Endodermal cell (in vitro differentiated cells): ENCODE measurements around the gene LRP8. TPM values are rescaled to one million over a fixed set of nuclear protein-coding genes. Genes with fewer than 3 reads are reported as not detected.

Experiments used
- DNase-seq: peaks from one replicate; pipeline ENCODE4 v3.0.0-alpha.2; 2017
- H3K27ac ChIP-seq: 2 replicates; pipeline ENCODE4 v1.5.1; 2013; ENCODE audit warnings: mild to moderate bottlenecking, low read depth, low read length, moderate library complexity
- H3K27me3 ChIP-seq: 2 replicates; pipeline ENCODE4 v1.6.1; 2013; ENCODE audit warnings: mild to moderate bottlenecking, low read length, moderate library complexity; ENCODE audit not compliant: insufficient read depth, control insufficient read depth, poor library complexity, severe bottlenecking
- H3K36me3 ChIP-seq: 2 replicates; pipeline ENCODE4 v1.7.0; 2013; ENCODE audit warnings: mild to moderate bottlenecking, low read length, moderate library complexity; ENCODE audit not compliant: control insufficient read depth, insufficient read depth
- H3K4me1 ChIP-seq: one replicate; pipeline ENCODE4 v1.7.0; 2013; ENCODE audit warnings: low read length; ENCODE audit not compliant: control insufficient read depth, insufficient read depth
- H3K4me3 ChIP-seq: 2 replicates; pipeline ENCODE4 v1.5.1; 2013; ENCODE audit warnings: mild to moderate bottlenecking, low read length, moderate library complexity
- H3K9ac ChIP-seq: 2 replicates; pipeline ENCODE4 v1.6.1; 2013; ENCODE audit warnings: mild to moderate bottlenecking, low read length, moderate library complexity; ENCODE audit not compliant: poor library complexity, severe bottlenecking; ENCODE audit errors: extremely low read depth
- H3K9me3 ChIP-seq: 2 replicates; pipeline ENCODE4 v1.6.1; 2013; ENCODE audit warnings: mild to moderate bottlenecking, low read length, moderate library complexity; ENCODE audit not compliant: control insufficient read depth
- H3K27ac Mint-ChIP-seq: 2 replicates; pipeline ENCODE4 v1.8.0; 2020; ENCODE audit warnings: mixed read lengths
- H3K27me3 Mint-ChIP-seq: 2 replicates; pipeline ENCODE4 v1.8.0; 2021; ENCODE audit warnings: mild to moderate bottlenecking, mixed read lengths; ENCODE audit not compliant: insufficient read depth
- H3K36me3 Mint-ChIP-seq: 2 replicates; pipeline ENCODE4 v1.8.0; 2020; ENCODE audit warnings: low read depth, mixed read lengths
- H3K4me1 Mint-ChIP-seq: 2 replicates; pipeline ENCODE4 v1.8.0; 2020; ENCODE audit warnings: mixed read lengths
- H3K4me3 Mint-ChIP-seq: 2 replicates; pipeline ENCODE4 v1.8.0; 2020; ENCODE audit warnings: mild to moderate bottlenecking, moderate library complexity, mixed read lengths
- H3K9me3 Mint-ChIP-seq: 2 replicates; pipeline ENCODE4 v1.8.0; 2020; ENCODE audit warnings: mild to moderate bottlenecking, mixed read lengths
- WGBS, 2 experiments: methylation state at CpG; one replicate each; pipeline versions ENCODE4 v1.1.5 to v1.1.7; 2013; ENCODE audit warnings: missing lambda C conversion rate in 2 of 2, mixed read lengths in 1 of 2; ENCODE audit not compliant: insufficient coverage in 1 of 2, insufficient read length in 1 of 2; 5-methylcytosine and 5-hydroxymethylcytosine counted together
- total RNA-seq, 2 donors: library from RNA; stranded (reverse); fragmentation: NEBNext Ultra II Directional in 1 of 2; extraction: Animal tissue kit (Norgen Biotek cat#: 25700) in 1 of 2; gene quantifications; 2 replicates in 1 of 2; 3 replicates in 1 of 2; pipeline ENCODE4 v1.2.1, GENCODE V29; 2021
- TF ChIP-seq, protein P1 (sequence below): fragments of 200-600 bp; sonication (generic); conservative IDR thresholded peaks from 2 replicates; pipeline ENCODE4 v1.5.0; 2021; ENCODE audit warnings: antibody characterized with exemption, mild to moderate bottlenecking

The LRP8 gene
- total RNA-seq, 2 donors from 2014 or later: 29.1 to 39.6 TPM

DNA sequence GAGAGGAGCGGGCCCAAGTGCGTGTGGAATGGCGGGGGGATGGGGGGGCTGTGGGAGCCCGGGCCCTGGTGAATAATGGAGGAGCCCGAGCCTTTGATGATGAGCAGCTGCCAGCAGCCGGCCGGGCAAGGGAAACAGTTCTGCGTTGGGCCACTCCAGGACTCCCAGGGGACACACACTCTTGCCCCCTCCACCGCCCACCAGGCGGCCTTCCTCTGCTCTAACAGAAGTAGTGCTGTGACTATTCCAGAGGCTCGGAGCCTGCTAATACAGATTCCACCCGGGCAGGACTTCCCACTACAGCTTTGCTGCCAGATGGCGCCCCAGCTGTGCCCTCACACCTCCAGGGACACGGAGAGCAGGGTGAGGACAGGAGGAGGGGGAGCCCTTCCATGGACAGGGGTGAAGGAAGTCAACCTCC lies 48.2 kb upstream of the LRP8 start:
- H3K36me3 Mint-ChIP-seq: no peaks in the 10 kb centered on the region
- H3K4me3 Mint-ChIP-seq: no peak overlapping the region
- H3K4me1 ChIP-seq: peaks cover 4% of the 10 kb centered on the region
- H3K4me1 Mint-ChIP-seq: peaks cover 21% of the 10 kb centered on the region
- TF ChIP-seq, protein P1, sequence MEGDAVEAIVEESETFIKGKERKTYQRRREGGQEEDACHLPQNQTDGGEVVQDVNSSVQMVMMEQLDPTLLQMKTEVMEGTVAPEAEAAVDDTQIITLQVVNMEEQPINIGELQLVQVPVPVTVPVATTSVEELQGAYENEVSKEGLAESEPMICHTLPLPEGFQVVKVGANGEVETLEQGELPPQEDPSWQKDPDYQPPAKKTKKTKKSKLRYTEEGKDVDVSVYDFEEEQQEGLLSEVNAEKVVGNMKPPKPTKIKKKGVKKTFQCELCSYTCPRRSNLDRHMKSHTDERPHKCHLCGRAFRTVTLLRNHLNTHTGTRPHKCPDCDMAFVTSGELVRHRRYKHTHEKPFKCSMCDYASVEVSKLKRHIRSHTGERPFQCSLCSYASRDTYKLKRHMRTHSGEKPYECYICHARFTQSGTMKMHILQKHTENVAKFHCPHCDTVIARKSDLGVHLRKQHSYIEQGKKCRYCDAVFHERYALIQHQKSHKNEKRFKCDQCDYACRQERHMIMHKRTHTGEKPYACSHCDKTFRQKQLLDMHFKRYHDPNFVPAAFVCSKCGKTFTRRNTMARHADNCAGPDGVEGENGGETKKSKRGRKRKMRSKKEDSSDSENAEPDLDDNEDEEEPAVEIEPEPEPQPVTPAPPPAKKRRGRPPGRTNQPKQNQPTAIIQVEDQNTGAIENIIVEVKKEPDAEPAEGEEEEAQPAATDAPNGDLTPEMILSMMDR: no peak
- no peak overlapping the region for H3K9ac ChIP-seq
- no peaks in the 10 kb centered on the region for H3K36me3 ChIP-seq
- no peaks in the 10 kb centered on the region for H3K9me3 ChIP-seq
- peak; percentile 65 for DNase-seq
- H3K27me3 ChIP-seq: no peaks in the 10 kb centered on the region
- no peaks in the 10 kb centered on the region for H3K9me3 Mint-ChIP-seq
- H3K4me3 ChIP-seq: no peak overlapping the region
- no peak overlapping the region for H3K27ac Mint-ChIP-seq
- 85 to 100% methylated on average over 6 to 14 of the region's 14 CpGs for WGBS, 2 experiments
- no peak overlapping the region for H3K27ac ChIP-seq
- H3K27me3 Mint-ChIP-seq: peaks cover 40% of the 10 kb centered on the region

DNA sequence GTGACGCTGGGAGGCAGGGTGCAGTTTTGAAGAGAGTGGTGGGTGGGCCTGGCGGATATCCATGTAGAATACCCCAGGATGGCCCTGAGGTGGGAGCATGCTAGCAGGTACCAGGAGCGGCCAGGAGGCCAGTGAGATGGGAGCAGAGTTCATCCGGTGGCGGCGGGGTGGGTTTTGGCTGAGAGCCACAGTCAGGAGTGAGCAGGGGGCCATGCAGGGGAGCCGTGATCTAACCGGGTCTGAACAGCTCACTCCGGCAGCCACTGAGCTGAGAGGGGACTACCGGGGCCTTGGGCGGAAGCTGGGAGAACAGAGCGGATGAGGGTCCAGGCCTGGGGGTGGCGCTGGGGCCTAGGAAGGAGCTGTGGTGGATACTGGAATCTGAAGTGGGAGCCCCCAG lies 47.6 kb upstream of the LRP8 start:
- Mint-ChIP-seq H3K27ac (no peak overlapping the region), H3K27me3 (peaks cover 38% of the 10 kb centered on the region), H3K36me3 (no peaks in the 10 kb centered on the region), H3K4me1 (peaks cover 21% of the 10 kb centered on the region), H3K9me3 (no peaks in the 10 kb centered on the region), H3K4me3 (no peak overlapping the region)
- Histone ChIP-seq H3K27me3 (no peaks in the 10 kb centered on the region), H3K9ac (no peak overlapping the region), H3K27ac (no peak overlapping the region), H3K4me3 (no peak overlapping the region), H3K36me3 (no peaks in the 10 kb centered on the region), H3K4me1 (peaks cover 10% of the 10 kb centered on the region), H3K9me3 (no peaks in the 10 kb centered on the region)
- 91 to 92% methylated on average over 8 to 13 of the region's 13 CpGs for WGBS, 2 experiments
- peak; percentile 49 for DNase-seq
- TF ChIP-seq, protein P1: no peak

DNA sequence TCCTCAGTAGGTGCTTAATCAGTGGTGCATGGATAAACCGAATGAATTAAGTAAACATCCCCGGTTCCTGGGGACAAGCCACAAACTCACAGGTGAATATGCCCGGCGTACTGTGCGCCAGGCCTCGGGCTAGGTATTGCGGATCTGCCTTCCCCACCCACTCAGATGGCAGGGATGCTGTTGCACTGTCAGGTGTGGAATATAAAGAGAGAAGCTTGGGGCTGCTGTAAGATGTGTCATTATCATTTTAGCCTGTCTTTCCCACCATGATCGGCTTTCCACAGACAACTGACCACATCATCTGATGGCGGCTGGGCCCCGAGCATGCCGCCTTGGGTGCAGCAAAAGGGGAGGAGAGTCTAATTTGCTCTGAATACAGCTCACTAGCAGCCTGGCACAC lies 45.4 kb upstream of the LRP8 start:
- DNase-seq: peak; percentile 39
- Mint-ChIP-seq H3K27me3 (peaks cover 24% of the 10 kb centered on the region), H3K27ac (no peak overlapping the region), H3K36me3 (no peaks in the 10 kb centered on the region), H3K4me3 (no peak overlapping the region), H3K9me3 (no peaks in the 10 kb centered on the region), H3K4me1 (peaks cover 21% of the 10 kb centered on the region)
- peaks cover 22% of the 10 kb centered on the region for H3K4me1 ChIP-seq
- no peak overlapping the region for H3K9ac ChIP-seq
- H3K9me3 ChIP-seq: no peaks in the 10 kb centered on the region
- 94 to 96% methylated on average over 9 to 11 of the region's 11 CpGs for WGBS, 2 experiments
- H3K27me3 ChIP-seq: no peaks in the 10 kb centered on the region
- H3K4me3 ChIP-seq: no peak overlapping the region
- no peak overlapping the region for H3K27ac ChIP-seq
- TF ChIP-seq, protein P1: no peak
- no peaks in the 10 kb centered on the region for H3K36me3 ChIP-seq
